ENCODE measurements around the gene LOXHD1. TPM values are rescaled to one million over a fixed set of nuclear protein-coding genes. Genes with fewer than 3 reads are reported as not detected.
A peak's percentile ranks its signal among the peaks of the same experiment; 100 is the strongest.

Gene LOXHD1
- total and polyA plus RNA-seq, 2 donors from 2014 or later, result 0.25 TPM; not detected in 1

GRCh38 chr18:46615720-46616119 lies 41.3 kb downstream of the LOXHD1 start:
- no peak overlapping the region for H3K4me3 ChIP-seq (ENCODE audit: low read length in 3 of 3)
- no peaks in the 10 kb centered on the region for H3K36me3 ChIP-seq (ENCODE audit: control insufficient read depth in 2 of 3, insufficient read depth in 3 of 3, low read length in 3 of 3)
- FAIRE-seq (no peak), DNase-seq (no peak)
- TF ChIP-seq CTCF (IDR thresholded peaks at IDR 0.05; ENCODE audit: borderline replicate concordance, extremely low read depth, insufficient read depth), result no peak
- H3K9ac ChIP-seq (ENCODE audit: low read length in 3 of 3), result no peak overlapping the region
- intact Hi-C loops (cut with DNase I), result no loop called here
- H3K27ac ChIP-seq (ENCODE audit: low read depth in 2 of 2, low read length in 2 of 2), result no peak overlapping the region
- no peaks in the 10 kb centered on the region for H3K27me3 ChIP-seq (ENCODE audit: control insufficient read depth, insufficient read depth, low read length)
- no peaks in the 10 kb centered on the region for H3K4me1 ChIP-seq (ENCODE audit: control insufficient read depth in 2 of 3, insufficient read depth in 2 of 3, low read depth in 1 of 3, low read length in 3 of 3)
- no peaks in the 10 kb centered on the region for H3K9me3 ChIP-seq (ENCODE audit: control insufficient read depth in 2 of 3, insufficient read depth in 1 of 3, low read length in 3 of 3)

- DNase-seq (no peak), FAIRE-seq (no peak)
- no peaks in the 10 kb centered on the region for H3K27me3 ChIP-seq (ENCODE audit: control insufficient read depth, insufficient read depth, low read length)
- H3K27ac ChIP-seq (ENCODE audit: low read depth in 2 of 2, low read length in 2 of 2), result no peak overlapping the region
- no peaks in the 10 kb centered on the region for H3K36me3 ChIP-seq (ENCODE audit: control insufficient read depth in 2 of 3, insufficient read depth in 3 of 3, low read length in 3 of 3)
- no peak for TF ChIP-seq CTCF (IDR thresholded peaks at IDR 0.05; ENCODE audit: borderline replicate concordance, extremely low read depth, insufficient read depth)
- H3K4me3 ChIP-seq (ENCODE audit: low read length in 3 of 3), result no peak overlapping the region
- no peaks in the 10 kb centered on the region for H3K9me3 ChIP-seq (ENCODE audit: control insufficient read depth in 2 of 3, insufficient read depth in 1 of 3, low read length in 3 of 3)
- H3K4me1 ChIP-seq (ENCODE audit: control insufficient read depth in 2 of 3, insufficient read depth in 2 of 3, low read depth in 1 of 3, low read length in 3 of 3), result no peaks in the 10 kb centered on the region
- intact Hi-C loops (cut with DNase I), result no loop called here
- no peak overlapping the region for H3K9ac ChIP-seq (ENCODE audit: low read length in 3 of 3)
Observed at GRCh38 chr18:46609048-46609447, 48.0 kb downstream of the LOXHD1 start.

GRCh38 chr18:46607926-46608325 lies 49.1 kb downstream of the LOXHD1 start:
- no peak overlapping the region for H3K9ac ChIP-seq (ENCODE audit: low read length in 3 of 3)
- H3K9me3 ChIP-seq (ENCODE audit: control insufficient read depth in 2 of 3, insufficient read depth in 1 of 3, low read length in 3 of 3), result no peaks in the 10 kb centered on the region
- no peak overlapping the region for H3K27ac ChIP-seq (ENCODE audit: low read depth in 2 of 2, low read length in 2 of 2)
- FAIRE-seq (no peak), DNase-seq (no peak)
- no peak for TF ChIP-seq CTCF (IDR thresholded peaks at IDR 0.05; ENCODE audit: borderline replicate concordance, extremely low read depth, insufficient read depth)
- H3K27me3 ChIP-seq (ENCODE audit: control insufficient read depth, insufficient read depth, low read length), result no peaks in the 10 kb centered on the region
- intact Hi-C loops (cut with DNase I), result no loop called here
- no peaks in the 10 kb centered on the region for H3K4me1 ChIP-seq (ENCODE audit: control insufficient read depth in 2 of 3, insufficient read depth in 2 of 3, low read depth in 1 of 3, low read length in 3 of 3)
- no peaks in the 10 kb centered on the region for H3K36me3 ChIP-seq (ENCODE audit: control insufficient read depth in 2 of 3, insufficient read depth in 3 of 3, low read length in 3 of 3)
- no peak overlapping the region for H3K4me3 ChIP-seq (ENCODE audit: low read length in 3 of 3)

- Histone ChIP-seq H3K27ac (ENCODE audit: low read depth in 2 of 2, low read length in 2 of 2) (no peak overlapping the region), H3K27me3 (ENCODE audit: control insufficient read depth, insufficient read depth, low read length) (no peaks in the 10 kb centered on the region), H3K4me3 (ENCODE audit: low read length in 3 of 3) (no peak overlapping the region), H3K9me3 (ENCODE audit: control insufficient read depth in 2 of 3, insufficient read depth in 1 of 3, low read length in 3 of 3) (no peaks in the 10 kb centered on the region), H3K9ac (ENCODE audit: low read length in 3 of 3) (no peak overlapping the region), H3K36me3 (ENCODE audit: control insufficient read depth in 2 of 3, insufficient read depth in 3 of 3, low read length in 3 of 3) (no peaks in the 10 kb centered on the region), H3K4me1 (ENCODE audit: control insufficient read depth in 2 of 3, insufficient read depth in 2 of 3, low read depth in 1 of 3, low read length in 3 of 3) (no peaks in the 10 kb centered on the region)
- TF ChIP-seq CTCF (IDR thresholded peaks at IDR 0.05; ENCODE audit: borderline replicate concordance, extremely low read depth, insufficient read depth), result no peak
- FAIRE-seq (no peak), DNase-seq (peak in 2 of 5 donors; percentile 10 to 24)
- intact Hi-C loops (cut with DNase I), result no loop called here
Observed at GRCh38 chr18:46601141-46601805, 55.7 kb downstream of the LOXHD1 start.
